HG03378 (cell line): ENCODE results near the gene LYVE1.
A peak's percentile ranks its signal among the peaks of the same experiment; 100 is the strongest.

Source experiments
- ATAC-seq: cut with Tn5 transposase; IDR thresholded peaks from one replicate; pipeline ENCODE4 v1.9.1; 2021; ENCODE audit warnings: mild to moderate bottlenecking, moderate library complexity; ENCODE audit not compliant: unreplicated experiment

Gene LYVE1

DNA sequence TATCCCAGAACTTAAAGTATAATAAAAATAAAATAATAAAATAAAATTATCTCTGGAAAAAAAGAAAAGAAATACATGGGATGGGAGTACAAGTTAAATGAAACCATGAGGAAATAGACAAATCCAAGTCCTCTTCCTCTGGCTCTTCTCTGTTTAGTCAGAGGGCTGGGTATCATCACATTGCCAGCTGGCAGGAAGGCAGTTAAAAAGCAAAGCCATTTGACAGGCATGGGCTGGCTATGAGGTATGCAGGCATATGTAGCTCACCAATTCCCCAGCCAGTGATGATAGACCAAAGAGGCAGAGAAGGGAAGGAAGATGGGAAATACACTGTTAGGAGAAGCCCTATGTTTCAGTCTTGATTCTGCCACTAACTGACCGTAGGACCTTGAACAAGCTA lies 6.5 kb downstream of the LYVE1 start:
- ATAC-seq: no peak

DNA sequence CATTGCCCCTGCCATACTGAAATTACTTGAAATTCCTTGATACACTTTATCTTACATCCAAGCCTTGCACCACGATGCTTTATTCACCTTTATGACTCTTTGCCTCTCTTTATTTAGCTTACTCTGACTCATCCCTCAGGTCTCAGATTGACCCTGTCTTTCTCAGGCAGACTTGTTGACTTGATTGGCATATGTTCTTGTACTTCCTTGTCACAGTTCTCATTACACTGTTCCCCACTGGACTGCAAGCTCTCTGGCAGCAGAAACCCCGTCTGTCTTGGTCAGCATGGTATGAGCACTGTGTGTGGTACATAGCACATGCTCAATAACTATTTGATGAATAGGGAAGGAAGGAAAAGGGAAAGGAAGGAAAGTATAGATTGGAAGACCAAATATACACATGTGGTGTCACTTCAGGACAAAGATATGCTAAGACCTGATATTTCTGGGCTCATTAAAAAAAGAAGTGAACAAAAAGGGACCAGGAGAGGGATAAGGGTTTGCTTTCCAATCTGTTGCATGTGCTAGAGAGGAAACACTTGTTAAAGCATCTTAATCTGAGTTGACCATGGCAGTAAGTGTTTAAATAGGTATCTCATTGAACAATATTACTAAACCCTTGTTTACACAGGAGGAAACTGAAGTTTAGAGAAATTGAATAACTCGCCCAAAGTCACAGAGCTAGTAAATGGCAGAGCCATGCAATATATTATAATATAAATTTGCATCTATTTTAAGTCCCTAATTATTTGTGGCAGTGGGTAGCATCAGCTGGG lies 7.2 kb downstream of the LYVE1 start:
- no peak for ATAC-seq

DNA sequence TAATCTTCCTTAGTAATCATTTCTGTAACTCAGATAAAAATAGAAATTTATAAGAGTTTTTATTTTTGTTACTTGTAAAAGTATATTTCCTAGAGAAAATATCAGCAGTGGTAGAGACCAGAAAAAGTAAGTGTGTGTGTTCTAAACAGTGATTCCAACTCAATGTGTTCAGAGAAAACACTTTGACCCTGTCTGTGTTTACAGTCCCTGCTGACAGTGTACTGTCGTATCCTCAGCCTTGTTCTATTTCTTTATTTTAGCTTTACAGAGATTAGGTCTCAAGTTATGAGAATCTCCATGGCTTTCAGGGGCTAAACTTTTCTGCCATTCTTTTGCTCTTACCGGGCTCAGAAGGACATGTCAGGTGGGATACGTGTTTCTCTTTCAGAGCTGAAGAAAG lies 10.2 kb downstream of the LYVE1 start:
- no peak for ATAC-seq

DNA sequence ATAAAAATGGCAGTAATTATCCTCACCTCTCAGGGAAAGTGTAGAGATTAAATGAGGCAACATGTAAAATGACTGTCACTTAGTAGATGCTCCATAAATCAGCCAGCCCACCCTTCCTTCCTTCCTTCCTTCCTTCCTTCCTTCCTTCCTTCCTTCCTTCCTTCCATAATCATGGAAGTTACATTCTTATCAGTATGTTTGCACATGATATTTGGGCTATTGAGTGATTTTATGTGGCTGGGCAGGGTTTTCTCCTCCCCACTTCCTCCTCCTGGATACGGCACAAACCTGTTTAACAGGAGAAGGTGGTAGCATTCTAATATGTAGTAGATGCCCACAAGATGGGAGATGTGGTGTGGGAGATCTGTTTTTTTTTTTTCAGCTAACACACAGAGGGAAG lies 11.9 kb downstream of the LYVE1 start:
- no peak for ATAC-seq

DNA sequence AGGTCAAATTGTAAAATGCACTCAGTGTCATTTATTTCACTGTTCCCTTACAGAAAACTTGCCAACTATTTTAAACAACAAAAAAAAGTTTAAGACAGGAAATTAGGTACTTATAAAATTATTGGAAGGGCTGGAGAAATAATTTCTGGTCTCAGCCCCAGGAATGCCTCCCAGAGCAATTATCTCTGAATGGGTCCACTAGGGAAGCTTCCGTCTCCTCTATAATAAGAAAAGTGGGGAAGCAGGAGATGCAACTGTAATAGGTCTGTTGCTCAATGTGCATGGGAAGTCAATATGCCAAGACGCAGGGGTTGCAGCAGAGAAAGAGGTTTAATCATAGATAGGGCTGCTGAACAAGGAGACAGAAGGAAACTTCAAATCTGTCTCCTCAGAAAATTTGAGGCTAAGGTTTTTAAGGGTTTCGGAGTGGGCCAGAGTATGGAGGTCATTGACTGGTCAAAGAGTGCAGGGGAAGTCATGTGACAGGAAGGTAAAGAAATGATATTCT lies 16.6 kb downstream of the LYVE1 start:
- no peak for ATAC-seq

DNA sequence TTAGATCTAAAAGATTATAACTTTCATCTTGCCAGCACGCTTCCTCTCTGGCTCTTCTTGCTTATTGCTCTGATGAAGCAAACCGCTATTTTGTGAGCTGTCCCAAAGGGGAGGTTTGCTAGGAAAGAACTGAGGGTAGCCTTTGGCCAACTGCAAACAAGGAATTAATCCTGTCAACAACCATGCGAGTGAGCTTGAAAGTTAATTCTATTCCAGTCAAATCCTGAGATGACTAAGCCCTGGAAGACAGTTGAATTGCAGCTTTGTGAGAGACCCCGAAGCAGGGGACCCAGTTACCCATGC lies 17.2 kb downstream of the LYVE1 start:
- ATAC-seq: no peak

DNA sequence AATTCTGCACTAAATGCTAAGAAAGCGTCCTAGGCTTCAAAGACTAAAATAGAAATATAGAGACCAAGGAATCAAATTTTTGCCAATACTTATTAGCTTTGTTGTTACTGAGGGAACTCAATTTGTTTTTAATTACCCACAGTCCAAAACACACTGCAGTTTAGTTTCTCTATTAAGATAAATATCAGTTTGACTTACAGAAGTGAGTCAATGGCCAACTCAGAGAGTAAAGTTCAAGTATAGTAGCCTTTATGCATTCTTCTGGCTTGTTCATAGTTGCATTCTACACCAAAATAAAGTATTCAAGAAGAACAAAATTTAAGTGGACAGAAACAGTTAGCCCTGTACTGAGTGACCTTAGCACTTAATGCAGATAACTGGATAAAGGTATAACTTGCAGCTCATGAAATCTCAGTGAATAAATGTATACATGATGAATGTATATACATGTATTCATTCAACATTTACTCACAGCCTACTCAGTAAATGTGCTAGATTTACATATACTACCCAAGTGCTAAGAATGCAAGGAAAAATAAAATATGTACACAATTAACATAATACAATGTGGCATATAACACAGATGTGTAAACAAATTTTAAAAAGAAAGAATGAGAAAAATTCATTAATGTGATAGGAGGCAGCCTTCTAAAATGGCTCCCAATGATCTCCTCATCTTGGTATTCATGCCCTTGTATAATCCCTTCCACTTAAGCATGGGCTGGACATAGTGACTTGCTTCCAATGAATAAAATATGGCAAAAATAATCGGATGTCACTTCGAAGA lies 17.8 kb downstream of the LYVE1 start:
- ATAC-seq: no peak

DNA sequence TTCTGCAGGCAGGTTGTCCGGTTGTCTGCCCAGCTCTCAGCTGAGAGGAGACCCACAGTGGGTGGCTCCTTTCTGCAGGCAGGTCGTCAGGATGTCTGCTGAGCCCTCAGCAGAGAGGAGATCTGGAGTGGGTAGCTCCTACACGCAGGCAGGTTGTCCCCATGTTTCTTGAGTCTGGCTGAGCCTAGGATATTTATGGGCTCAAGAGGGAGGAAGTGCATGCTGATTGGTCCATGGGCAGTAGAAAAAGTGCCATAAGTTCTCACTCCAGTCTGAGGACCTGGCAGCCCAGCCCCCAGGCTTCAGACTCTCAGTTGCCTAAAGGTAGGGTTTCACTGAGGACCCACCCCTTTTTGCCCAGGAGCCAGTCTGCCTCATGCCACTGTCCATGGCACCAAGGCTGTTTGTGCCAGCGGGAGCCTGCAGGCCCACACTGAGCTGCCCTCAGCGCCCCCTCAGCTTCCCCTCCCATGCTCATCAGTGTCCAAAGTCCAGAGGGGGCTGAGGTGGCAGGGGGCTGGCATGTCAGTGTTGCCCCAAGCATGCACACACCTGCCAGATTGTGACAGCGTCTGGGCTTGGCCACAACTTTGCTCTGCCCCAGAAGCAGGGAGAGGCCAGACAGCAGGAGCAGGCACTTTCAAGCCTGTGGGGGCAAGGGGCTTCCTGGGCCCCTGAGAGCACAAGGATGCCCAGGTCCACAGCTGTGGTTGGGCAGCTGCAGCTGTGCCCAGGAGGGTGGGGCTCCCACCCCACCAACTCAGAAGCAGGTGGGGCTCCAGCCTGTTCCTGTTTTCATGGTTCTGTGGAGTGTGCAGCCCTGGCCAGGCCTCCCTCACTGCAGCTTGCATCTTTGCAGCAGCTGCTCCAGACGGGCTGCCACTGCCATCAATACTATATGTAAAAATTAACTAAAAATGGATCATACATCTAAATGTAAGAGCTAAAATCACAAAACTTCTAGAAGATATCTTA lies 23.7 kb downstream of the LYVE1 start:
- ATAC-seq: no peak

DNA sequence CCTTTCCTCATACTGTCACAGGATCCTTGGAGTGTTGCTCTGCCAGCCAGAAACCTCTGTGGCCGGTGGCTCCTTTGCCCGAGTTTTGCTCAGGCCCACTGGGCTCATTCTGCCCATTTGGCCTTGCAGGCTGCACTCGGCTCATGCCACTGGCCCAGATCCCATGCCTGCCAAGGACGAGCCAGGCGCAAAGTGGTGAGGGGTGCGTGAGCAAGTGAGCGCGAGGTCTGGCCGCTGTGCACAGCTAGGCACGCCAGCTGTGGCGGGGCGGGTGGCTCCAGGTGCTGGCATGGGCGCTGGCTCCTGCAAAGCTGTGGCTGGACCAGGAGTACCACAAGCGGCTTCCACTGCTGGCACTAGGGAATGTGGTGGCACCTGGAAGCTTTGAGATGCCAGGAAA lies 24.7 kb downstream of the LYVE1 start:
- no peak for ATAC-seq

DNA sequence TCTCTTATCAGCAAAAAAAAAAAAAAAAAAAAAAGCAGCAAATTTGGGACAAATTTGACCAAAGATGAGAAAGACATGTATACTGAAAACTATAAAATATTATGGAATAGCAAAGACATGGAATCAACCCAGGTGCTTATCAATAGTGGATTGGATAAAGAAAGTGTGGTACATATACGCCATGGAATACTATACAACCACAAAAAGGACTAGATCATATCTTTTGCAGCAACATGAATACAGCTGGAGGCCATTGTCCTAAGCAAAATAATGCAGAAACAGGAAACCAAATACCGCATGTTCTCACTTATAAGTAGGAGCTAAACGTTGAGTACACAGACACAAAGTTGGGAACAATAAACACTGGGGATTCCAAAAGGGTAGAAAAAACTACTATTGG lies 25.7 kb downstream of the LYVE1 start:
- no peak for ATAC-seq

DNA sequence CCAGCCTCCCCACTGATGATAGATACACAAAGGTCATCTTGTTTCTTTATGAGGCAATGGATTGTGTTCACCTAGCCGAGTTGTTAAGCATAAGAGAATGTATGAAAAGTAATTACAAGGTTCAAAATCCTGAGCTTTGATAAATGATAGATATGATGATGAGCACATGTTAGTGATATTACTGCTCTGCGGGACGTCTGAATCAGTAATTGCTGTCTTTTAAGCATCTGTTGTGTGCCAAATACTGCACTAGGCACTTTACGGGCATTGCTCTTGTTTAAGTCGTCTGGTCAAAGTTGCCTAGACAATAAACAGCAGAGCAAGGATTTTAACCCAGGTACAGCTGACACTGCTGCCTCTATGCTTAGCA lies 26.9 kb downstream of the LYVE1 start:
- ATAC-seq: no peak

DNA sequence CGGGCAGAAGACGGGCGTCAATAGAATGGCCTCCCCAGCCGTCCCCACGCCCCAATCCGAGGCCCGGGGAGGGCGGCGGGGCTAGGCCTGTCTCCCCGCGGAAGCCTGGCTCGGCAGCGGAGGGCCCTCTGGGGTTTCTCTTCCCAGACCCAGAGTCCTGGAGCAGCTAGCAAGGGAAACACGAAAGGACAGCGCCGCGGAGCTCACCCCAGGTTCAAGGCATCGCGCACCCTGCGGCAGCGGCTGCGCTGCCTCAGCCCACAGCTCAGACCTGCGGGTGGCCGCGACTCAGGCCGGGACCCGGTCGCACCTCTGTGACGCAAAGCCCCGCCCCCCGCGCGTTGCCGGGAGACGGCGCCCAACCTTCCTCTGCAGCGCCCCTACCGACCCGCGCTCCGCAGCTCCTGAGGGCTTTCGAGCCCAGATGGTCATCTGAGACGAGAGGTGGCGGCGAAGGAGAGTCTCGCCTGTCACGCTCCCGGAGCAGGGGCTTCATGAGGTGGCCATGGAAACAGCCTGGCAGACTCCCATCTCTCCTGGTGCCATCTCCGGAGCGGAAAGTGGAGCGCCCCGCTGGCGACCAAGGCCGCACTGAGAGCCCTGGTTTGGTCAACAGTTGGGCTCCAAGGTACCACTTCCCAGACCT lies 27.4 kb downstream of the LYVE1 start, which contains the start of gene RNF141:
Gene RNF141, minus strand, starts transcription at position 273 of the 646 bp plus-strand sequence. CDS start 7,029 bp downstream, outside the sequence.
- peak; percentile 94 for ATAC-seq

DNA sequence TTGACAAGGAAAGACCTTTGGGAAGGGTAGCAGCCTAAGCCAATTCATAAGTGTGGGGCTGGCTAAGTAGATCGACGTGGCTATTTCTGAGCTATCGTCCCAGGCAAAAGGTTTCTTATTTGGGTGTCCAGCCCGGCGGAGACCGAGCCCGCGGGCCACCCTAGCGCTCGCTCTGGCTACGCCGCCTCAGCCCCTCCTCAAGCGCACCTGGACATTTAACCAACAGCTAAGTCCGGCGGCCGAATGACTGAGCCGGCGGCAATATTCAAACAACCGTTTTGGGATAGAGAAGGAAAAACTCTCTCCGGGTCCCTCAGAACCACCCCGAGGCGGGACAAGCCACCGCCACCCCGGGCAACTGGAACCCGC lies 27.9 kb downstream of the LYVE1 start:
- peak; percentile 32 for ATAC-seq

DNA sequence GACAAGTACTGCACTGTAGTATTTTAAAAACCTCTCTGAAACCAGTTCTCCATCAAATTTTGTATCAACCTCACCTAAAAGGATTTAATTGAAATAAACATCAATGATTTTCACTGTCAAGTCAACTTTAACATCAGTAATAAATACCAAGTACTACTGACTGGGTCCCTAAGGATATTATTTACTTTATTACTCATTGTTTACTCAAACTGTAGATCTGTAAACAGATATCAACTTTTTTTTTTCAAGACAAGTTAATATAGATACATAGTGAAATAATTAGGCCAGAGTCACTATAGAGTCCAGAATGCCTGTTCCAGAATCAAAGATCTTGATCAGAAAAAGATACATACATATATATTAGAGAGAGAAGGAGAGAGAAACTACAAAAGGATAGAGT lies 29.1 kb downstream of the LYVE1 start:
- no peak for ATAC-seq

DNA sequence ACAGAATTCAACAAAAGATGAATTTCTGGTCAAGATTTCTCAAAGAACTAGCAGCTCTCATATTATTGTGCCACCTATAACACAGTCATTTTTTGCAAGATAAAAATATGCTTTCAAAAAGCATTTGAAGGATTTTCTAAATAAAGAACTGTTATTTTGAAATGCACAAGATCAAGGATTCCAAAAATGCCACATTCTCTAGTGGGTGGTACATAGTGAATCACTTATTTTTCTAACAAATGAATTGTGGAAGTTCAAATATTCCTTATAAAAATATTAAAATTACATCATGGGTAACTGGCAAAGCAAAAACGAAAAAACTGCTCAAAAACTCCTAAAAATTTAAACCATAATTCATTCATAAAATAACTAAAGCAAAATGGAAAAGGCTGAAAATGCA lies 29.5 kb downstream of the LYVE1 start:
- ATAC-seq: no peak

DNA sequence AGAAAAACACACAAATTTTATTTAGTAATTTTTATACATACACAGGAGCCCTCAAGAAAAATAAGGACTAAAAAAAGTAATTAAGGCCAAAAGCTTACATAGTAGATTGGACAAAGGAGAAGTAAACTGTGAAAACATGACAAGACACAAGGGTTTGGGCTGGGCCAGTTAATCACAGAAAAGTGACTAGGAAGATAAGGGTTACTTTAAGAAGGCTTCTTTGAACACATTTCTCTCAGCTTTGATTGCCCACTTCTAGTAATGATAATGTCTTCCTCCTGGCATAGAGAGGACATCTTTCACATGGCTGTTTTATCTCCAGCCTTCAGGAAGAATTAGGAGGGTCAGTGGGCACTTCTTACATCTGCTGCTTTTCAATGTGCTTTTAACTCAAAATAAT lies 30.9 kb downstream of the LYVE1 start:
- no peak for ATAC-seq

DNA sequence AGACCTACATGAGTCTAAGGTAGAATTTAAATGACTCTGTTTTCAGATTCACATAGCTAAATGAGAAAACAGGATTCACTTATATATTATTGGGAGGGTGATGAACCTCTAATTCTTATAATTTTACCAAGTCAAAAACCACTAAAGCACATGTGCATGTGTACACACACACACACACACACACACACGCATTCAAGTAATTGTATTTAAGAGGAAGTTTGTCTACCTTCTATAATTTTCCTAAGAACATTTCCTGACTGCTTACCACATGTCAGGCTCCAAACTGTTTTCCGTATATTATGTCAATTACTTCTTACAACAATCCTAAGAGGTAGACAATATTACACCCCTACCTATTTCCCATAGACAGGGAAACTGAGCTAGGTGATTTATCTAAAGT lies 34.1 kb downstream of the LYVE1 start:
- ATAC-seq: no peak

DNA sequence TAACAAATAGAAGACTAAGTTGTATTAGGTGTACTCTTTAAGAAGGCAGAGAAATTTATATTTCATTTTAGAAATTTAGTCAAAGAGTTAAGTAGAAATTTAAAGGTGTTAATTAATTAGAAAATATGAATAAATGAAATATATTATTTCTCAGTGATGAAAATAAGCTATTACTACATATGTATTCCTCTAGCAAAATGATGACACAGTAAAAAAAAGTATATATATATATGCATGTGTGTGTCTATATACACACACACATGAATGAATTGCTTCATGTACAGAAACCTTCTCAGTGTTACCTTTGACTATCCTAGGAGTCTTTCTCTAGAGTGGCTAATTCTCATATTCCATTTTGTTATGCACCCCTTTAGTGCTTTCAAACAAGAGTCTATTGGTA lies 35.1 kb downstream of the LYVE1 start:
- no peak for ATAC-seq

DNA sequence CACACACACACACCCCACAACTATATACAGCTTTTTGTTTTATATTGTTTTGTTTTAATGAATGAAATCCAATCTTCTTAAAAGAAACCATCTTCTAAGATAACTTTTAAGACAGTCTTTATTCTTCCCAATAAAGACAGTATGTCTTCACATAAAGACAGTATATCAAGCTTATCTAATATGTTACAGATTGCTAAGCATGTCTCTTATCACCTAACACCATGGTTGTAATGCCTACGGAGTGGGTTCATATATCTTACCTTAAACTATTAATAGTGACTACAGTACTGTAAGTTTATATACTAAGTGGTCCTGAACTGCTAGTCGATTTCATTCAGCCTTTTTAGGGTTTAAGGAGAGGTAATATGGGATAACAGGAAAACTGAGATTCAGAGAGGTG lies 35.9 kb downstream of the LYVE1 start:
- no peak for ATAC-seq

DNA sequence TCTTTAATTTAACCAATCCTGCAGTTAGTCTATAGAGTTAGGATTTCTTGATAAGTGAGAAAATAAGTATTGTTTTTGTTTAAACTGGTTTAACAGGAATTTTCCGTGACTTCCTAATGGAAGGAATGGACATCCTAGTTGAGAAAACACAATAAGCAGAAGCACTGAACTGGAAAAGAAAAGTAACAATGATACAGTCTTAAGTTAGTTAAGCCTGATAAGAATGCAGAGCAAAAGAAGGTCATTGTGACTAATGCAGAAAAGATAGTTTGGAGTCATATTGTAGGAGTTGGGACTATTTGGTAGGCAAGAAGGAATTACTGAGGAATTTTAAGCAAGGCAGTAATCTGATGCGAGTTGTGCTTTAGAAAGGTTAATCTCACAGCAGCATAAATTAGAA lies 39.2 kb downstream of the LYVE1 start:
- no peak for ATAC-seq

DNA sequence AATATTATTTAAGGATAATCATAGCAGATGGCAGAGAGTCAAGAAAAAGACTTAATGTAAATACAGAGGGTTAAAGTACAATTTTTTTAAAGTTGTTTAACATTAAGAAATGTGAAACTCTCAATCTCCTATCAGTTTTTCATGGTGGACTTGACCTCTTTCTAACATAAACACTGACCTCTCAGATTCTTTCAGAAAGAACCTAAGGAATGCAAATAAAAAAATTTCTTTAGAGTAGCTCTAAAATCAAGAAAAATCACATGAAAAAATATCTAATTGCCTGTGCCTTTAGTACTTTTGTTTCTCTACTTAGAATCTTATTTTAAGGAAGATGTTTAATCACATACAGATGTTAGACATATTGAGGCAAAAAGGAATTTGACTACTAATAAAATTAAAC lies 40.3 kb downstream of the LYVE1 start:
- no peak for ATAC-seq
